GM10266 (cell line): ENCODE results near the gene IMPG1.

Experiments
- DNase-seq: peaks from one replicate; pipeline ENCODE4 v3.0.0; 2012; ENCODE audit errors: extremely low spot score
- CTCF ChIP-seq: IDR thresholded peaks from 2 replicates; pipeline ENCODE4 v1.5.1; 2012; ENCODE audit warnings: mild to moderate bottlenecking, low read depth; ENCODE audit not compliant: control insufficient read depth, insufficient read depth; ENCODE audit errors: missing control alignments

The IMPG1 gene

GRCh38 chr6:75874224-75874623, 198.2 kb downstream of the IMPG1 start:
- TF ChIP-seq CTCF = no peak
- DNase-seq = no peak
